IMR-90 (cell line): ENCODE results near the gene SP140L. TPM values are rescaled to one million over a fixed set of nuclear protein-coding genes. Genes with fewer than 3 reads are reported as not detected.
A peak's percentile ranks its signal among the peaks of the same experiment; 100 is the strongest.

ENCODE experiments used
- ATAC-seq: fragments of 200-7000 bp; cut with Tn5 transposase; 2 replicates; pipeline ENCODE4 v1.9.1; 2020; ENCODE audit warnings: low read depth, mild to moderate bottlenecking, moderate library complexity
- BruUV-seq: library from RNA; stranded (reverse); fragments of 400-500 nt; replicated peaks from 2 replicates; lab custom pipeline; 2021; lab: Mats Ljungman, UMichigan
- CTCF ChIA-PET: fragments of 300-600 bp; formaldehyde crosslinking; extraction: SDS; loops from one replicate; lab custom pipeline; 2021; ENCODE audit warnings: antibody characterized with exemption; lab: Yijun Ruan, JAX
- POLR2A ChIA-PET: fragments of 300-600 bp; sonication (Branson Sonifier 250); formaldehyde crosslinking; loops from one replicate; lab custom pipeline; 2022; ENCODE audit warnings: antibody characterized with exemption; ENCODE audit not compliant: unreplicated experiment; lab: Charles Lee
- DNase-seq: peaks from one replicate; pipeline ENCODE4 v3.0.0; 2013
- H2AFZ ChIP-seq: replicated peaks from 2 replicates; pipeline ENCODE3; 2013; ENCODE audit warnings: low read length, mild to moderate bottlenecking; ENCODE audit not compliant: poor library complexity
- H2AK5ac ChIP-seq: 2 replicates; pipeline ENCODE4 v1.6.1; 2013; ENCODE audit warnings: low read depth, low read length, inconsistent platforms
- H2AK9ac ChIP-seq: replicated peaks from 2 replicates; pipeline ENCODE3; 2013; ENCODE audit warnings: mild to moderate bottlenecking, low read depth, low read length, moderate library complexity; ENCODE audit not compliant: poor library complexity
- H2BK120ac ChIP-seq: 2 replicates; pipeline ENCODE4 v1.6.1; 2013; ENCODE audit warnings: low read depth, low read length, inconsistent platforms
- H2BK15ac ChIP-seq: 3 replicates; pipeline ENCODE4 v1.6.1; 2013; ENCODE audit warnings: low read depth, low read length, inconsistent platforms
- H2BK20ac ChIP-seq: 2 replicates; pipeline ENCODE4 v1.6.1; 2013; ENCODE audit warnings: low read depth, mild to moderate bottlenecking, inconsistent platforms, low read length, moderate library complexity
- H2BK5ac ChIP-seq: 2 replicates; pipeline ENCODE4 v1.6.1; 2013; ENCODE audit warnings: mild to moderate bottlenecking, low read depth, low read length, inconsistent platforms; ENCODE audit not compliant: poor library complexity, severe bottlenecking
- H3K14ac ChIP-seq: replicated peaks from 2 replicates; pipeline ENCODE4 v1.6.1; 2013; ENCODE audit warnings: low read depth, low read length, inconsistent platforms
- H3K18ac ChIP-seq: 2 replicates; pipeline ENCODE4 v1.6.1; 2013; ENCODE audit warnings: low read depth, low read length, control low read depth
- H3K23ac ChIP-seq: 2 replicates; pipeline ENCODE4 v1.6.1; 2013; ENCODE audit warnings: low read depth, low read length, inconsistent platforms
- H3K27ac ChIP-seq: 2 replicates; pipeline ENCODE4 v1.5.1; 2013; ENCODE audit warnings: mild to moderate bottlenecking, control low read depth, low read length; ENCODE audit not compliant: insufficient read depth
- H3K27me3 ChIP-seq: 2 replicates; pipeline ENCODE4 v1.6.1; 2013; ENCODE audit warnings: low read length; ENCODE audit not compliant: control insufficient read depth, insufficient read depth
- H3K36me3 ChIP-seq: 2 replicates; pipeline ENCODE4 v1.6.1; 2013; ENCODE audit warnings: low read length, mixed read lengths; ENCODE audit not compliant: control insufficient read depth, insufficient read depth
- H3K4ac ChIP-seq: 2 replicates; pipeline ENCODE4 v1.6.1; 2013; ENCODE audit warnings: low read depth, low read length, inconsistent platforms
- H3K4me1 ChIP-seq: 2 replicates; pipeline ENCODE4 v1.6.1; 2013; ENCODE audit warnings: low read length, mixed read lengths; ENCODE audit not compliant: control insufficient read depth, insufficient read depth
- H3K4me2 ChIP-seq: 2 replicates; pipeline ENCODE4 v1.6.1; 2013; ENCODE audit warnings: low read depth, mild to moderate bottlenecking, control low read depth, low read length, moderate library complexity
- H3K4me3 ChIP-seq: 2 replicates; pipeline ENCODE4 v1.5.1; 2013; ENCODE audit warnings: low read depth, mild to moderate bottlenecking, control low read depth, low read length, moderate library complexity; ENCODE audit not compliant: insufficient read depth
- H3K56ac ChIP-seq: 2 replicates; pipeline ENCODE4 v1.6.1; 2013; ENCODE audit warnings: low read length, inconsistent platforms; ENCODE audit not compliant: insufficient read depth; ENCODE audit errors: extremely low read depth
- H3K79me1 ChIP-seq, 2 experiments: 2 replicates each; pipeline ENCODE4 v1.6.1; 2013; ENCODE audit warnings: low read length in 2 of 2, inconsistent platforms in 1 of 2, low read depth in 1 of 2
- H3K9ac ChIP-seq: 2 replicates; pipeline ENCODE4 v1.6.1; 2013; ENCODE audit warnings: low read depth, low read length, control low read depth
- H3K9me1 ChIP-seq: 2 replicates; pipeline ENCODE4 v1.6.1; 2013; ENCODE audit warnings: low read length, inconsistent platforms; ENCODE audit not compliant: insufficient read depth
- H3K9me3 ChIP-seq: 2 replicates; pipeline ENCODE4 v1.6.1; 2013; ENCODE audit warnings: low read length; ENCODE audit not compliant: control insufficient read depth, insufficient read depth
- H4K20me1 ChIP-seq: 2 replicates; pipeline ENCODE4 v1.6.1; 2013; ENCODE audit warnings: low read length, inconsistent platforms; ENCODE audit not compliant: insufficient read depth
- H4K5ac ChIP-seq: 2 replicates; pipeline ENCODE4 v1.6.1; 2013; ENCODE audit warnings: mild to moderate bottlenecking, low read depth, low read length, control low read depth
- H4K8ac ChIP-seq, 2 experiments: 2 replicates each; pipeline ENCODE4 v1.6.1; 2013; ENCODE audit warnings: low read depth in 2 of 2, low read length in 2 of 2, control low read depth in 1 of 2, inconsistent platforms in 1 of 2
- H4K91ac ChIP-seq: 2 replicates; pipeline ENCODE4 v1.6.1; 2013; ENCODE audit warnings: low read depth, low read length, inconsistent platforms; ENCODE audit not compliant: insufficient read depth
- CHD1 ChIP-seq: IDR thresholded peaks from 2 replicates; pipeline ENCODE4 v1.6.1; 2012; ENCODE audit warnings: low read depth, low read length, improper control_type of control experiment
- POLR2A ChIP-seq: IDR thresholded peaks from 2 replicates; pipeline ENCODE4 v1.6.1; 2012; ENCODE audit warnings: mild to moderate bottlenecking, low read depth, low read length
- RCOR1 ChIP-seq: IDR thresholded peaks from 2 replicates; pipeline ENCODE4 v1.6.1; 2012; ENCODE audit warnings: mild to moderate bottlenecking, low read length, improper control_type of control experiment; ENCODE audit not compliant: insufficient replicate concordance
- SMC3 ChIP-seq: fragments of 150-350 bp; IDR thresholded peaks from 2 replicates; pipeline ENCODE4 v1.6.1; 2016; ENCODE audit warnings: low read depth, mild to moderate bottlenecking, antibody characterized with exemption, low read length, moderate library complexity
- WGBS, 2 experiments: methylation state at CpG; one replicate each; pipeline versions ENCODE4 v1.1.5 to v1.1.7; 2013; ENCODE audit warnings: missing lambda C conversion rate in 2 of 2; ENCODE audit not compliant: insufficient read length in 1 of 2; ENCODE audit errors: extremely low coverage in 2 of 2; 5-methylcytosine and 5-hydroxymethylcytosine counted together
- dilution Hi-C: fragments of 300-500 bp; cut with HindIII; formaldehyde crosslinking; loops from one replicate; pipeline ENCODE4 v1.14.3; 2018; ENCODE audit warnings: low sequenced_read_pairs; ENCODE audit not compliant: unreplicated experiment
- in situ Hi-C: fragments of 300-500 bp; cut with MboI; formaldehyde crosslinking; loops from 3 replicates; pipeline ENCODE4 v1.14.3; 2019; ENCODE audit warnings: low sequenced_read_pairs, inconsistent platforms, mixed read lengths
- intact Hi-C: fragments of 100-400 bp; cut with micrococcal nuclease; formaldehyde crosslinking; loops from 2 replicates; pipeline ENCODE4 v1.10.0; 2022
- polyA plus RNA-seq, 3 experiments: library from polyadenylated mRNA; depleted of rRNA; stranded (reverse); fragments of >200 nt; gene quantifications; 2 replicates each; pipeline ENCODE4 v1.2.3, GENCODE V29; 2012; ENCODE audit warnings: low replicate concordance in 1 of 3
- total RNA-seq: library from RNA; depleted of rRNA; stranded (reverse); fragments of >200 nt; gene quantifications from 2 replicates; pipeline ENCODE4 v1.2.3, GENCODE V29; 2012
- TF ChIP-seq, protein P1 (sequence below): fragments of 150-350 bp; IDR thresholded peaks from 2 replicates; pipeline ENCODE4 v1.6.1; 2017; ENCODE audit warnings: mild to moderate bottlenecking, antibody characterized with exemption, low read length, low read depth
- TF ChIP-seq, protein P2 (sequence below): conservative IDR thresholded peaks from 2 replicates; pipeline ENCODE4 v1.5.1; 2012; ENCODE audit warnings: mild to moderate bottlenecking, low read depth, low read length, improper control_type of control experiment

The SP140L gene
- total and polyA plus RNA-seq, 2 of the 4 experiments (the other 2 are of a cell fraction): 5.4 to 11.2 TPM

DNA sequence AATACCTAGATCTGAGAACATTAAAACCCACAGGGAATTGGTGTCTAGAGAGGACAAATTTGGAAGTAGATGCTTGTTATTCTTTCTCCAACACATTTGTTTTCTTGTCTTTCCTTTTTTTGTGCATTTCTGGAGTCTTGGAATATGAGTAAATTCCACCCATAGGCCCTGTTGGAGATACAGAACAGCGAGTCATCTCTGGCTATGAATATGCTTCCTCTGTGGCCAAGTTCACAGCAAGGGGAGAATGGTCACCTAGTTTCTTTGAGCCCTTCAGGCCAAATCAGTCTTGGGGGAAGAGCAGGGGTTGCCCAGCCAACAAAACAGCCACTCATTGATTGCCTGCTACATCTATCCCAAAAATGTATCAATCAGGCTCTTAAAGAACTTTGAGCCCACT, 31.3 kb downstream of the SP140L start:
- H2BK120ac ChIP-seq: no peak overlapping the region
- BruUV-seq: no TSS peak
- H2BK20ac ChIP-seq: no peak overlapping the region
- no peaks in the 10 kb centered on the region for H3K27me3 ChIP-seq
- peaks cover 0 to 5% of the 10 kb centered on the region in 2 experiments; a peak in 2 of 4 replicates for H3K79me1 ChIP-seq
- H3K4ac ChIP-seq: no peak overlapping the region
- ATAC-seq: peak; percentile 64
- H2AK5ac ChIP-seq: no peak overlapping the region
- intact Hi-C loops: no loop called here
- H2BK15ac ChIP-seq: no peak overlapping the region
- POLR2A ChIA-PET: no interaction called here
- dilution Hi-C loops: no loop called here
- no peak overlapping the region for H3K23ac ChIP-seq
- no peak overlapping the region for H3K27ac ChIP-seq
- H3K9me3 ChIP-seq: peaks cover 3% of the 10 kb centered on the region; the same call in 1 of the 2 replicates
- H2AK9ac ChIP-seq: no peak overlapping the region
- H3K9ac ChIP-seq: no peak overlapping the region
- no peak overlapping the region for H3K56ac ChIP-seq
- no CpG with 5 or more reads among the region's 1 CpG for WGBS, 2 experiments
- H4K91ac ChIP-seq: no peak overlapping the region
- no peaks in the 10 kb centered on the region for H3K9me1 ChIP-seq
- in situ Hi-C loops: no loop called here
- H3K4me2 ChIP-seq: no peak overlapping the region
- no peak overlapping the region for H2BK5ac ChIP-seq
- H3K4me3 ChIP-seq: no peak overlapping the region
- H3K4me1 ChIP-seq: no peaks in the 10 kb centered on the region
- no peak overlapping the region for H2AFZ ChIP-seq
- H3K36me3 ChIP-seq: peaks cover 8% of the 10 kb centered on the region
- no peak for TF ChIP-seq POLR2A
- TF ChIP-seq, protein P1, sequence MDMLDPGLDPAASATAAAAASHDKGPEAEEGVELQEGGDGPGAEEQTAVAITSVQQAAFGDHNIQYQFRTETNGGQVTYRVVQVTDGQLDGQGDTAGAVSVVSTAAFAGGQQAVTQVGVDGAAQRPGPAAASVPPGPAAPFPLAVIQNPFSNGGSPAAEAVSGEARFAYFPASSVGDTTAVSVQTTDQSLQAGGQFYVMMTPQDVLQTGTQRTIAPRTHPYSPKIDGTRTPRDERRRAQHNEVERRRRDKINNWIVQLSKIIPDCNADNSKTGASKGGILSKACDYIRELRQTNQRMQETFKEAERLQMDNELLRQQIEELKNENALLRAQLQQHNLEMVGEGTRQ: no peak
- TF ChIP-seq SMC3: no peak
- TF ChIP-seq, protein P2, sequence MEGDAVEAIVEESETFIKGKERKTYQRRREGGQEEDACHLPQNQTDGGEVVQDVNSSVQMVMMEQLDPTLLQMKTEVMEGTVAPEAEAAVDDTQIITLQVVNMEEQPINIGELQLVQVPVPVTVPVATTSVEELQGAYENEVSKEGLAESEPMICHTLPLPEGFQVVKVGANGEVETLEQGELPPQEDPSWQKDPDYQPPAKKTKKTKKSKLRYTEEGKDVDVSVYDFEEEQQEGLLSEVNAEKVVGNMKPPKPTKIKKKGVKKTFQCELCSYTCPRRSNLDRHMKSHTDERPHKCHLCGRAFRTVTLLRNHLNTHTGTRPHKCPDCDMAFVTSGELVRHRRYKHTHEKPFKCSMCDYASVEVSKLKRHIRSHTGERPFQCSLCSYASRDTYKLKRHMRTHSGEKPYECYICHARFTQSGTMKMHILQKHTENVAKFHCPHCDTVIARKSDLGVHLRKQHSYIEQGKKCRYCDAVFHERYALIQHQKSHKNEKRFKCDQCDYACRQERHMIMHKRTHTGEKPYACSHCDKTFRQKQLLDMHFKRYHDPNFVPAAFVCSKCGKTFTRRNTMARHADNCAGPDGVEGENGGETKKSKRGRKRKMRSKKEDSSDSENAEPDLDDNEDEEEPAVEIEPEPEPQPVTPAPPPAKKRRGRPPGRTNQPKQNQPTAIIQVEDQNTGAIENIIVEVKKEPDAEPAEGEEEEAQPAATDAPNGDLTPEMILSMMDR: no peak
- no peak for TF ChIP-seq RCOR1
- TF ChIP-seq CHD1: no peak
- DNase-seq: peak; percentile 72
- no peak overlapping the region for H3K18ac ChIP-seq
- H4K5ac ChIP-seq: no peak overlapping the region
- no peak overlapping the region for H4K8ac ChIP-seq
- H4K20me1 ChIP-seq: no peaks in the 10 kb centered on the region
- CTCF ChIA-PET: no interaction called here
- no peak overlapping the region for H3K14ac ChIP-seq
